WTC11 (cell line): Measurements from ENCODE around the gene IL13RA1.

ENCODE experiments used
- CREM ChIP-seq: sonication (generic); formaldehyde crosslinking; IDR thresholded peaks from 2 replicates; pipeline ENCODE4 v1.8.1; 2022; ENCODE audit warnings: mild to moderate bottlenecking, missing genetic modification reagents, moderate library complexity
- FOXK1 ChIP-seq: sonication (generic); formaldehyde crosslinking; IDR thresholded peaks from 2 replicates; pipeline ENCODE4 v1.8.0; 2022; ENCODE audit warnings: mild to moderate bottlenecking, moderate library complexity, missing genetic modification reagents
- KAT7 ChIP-seq: sonication (generic); formaldehyde crosslinking; IDR thresholded peaks from 2 replicates; pipeline ENCODE4 v1.8.1; 2023; ENCODE audit warnings: missing genetic modification reagents, mild to moderate bottlenecking, borderline replicate concordance
- TEAD4 ChIP-seq: sonication (generic); formaldehyde crosslinking; IDR thresholded peaks from 2 replicates; pipeline ENCODE4 v1.8.0; 2022; ENCODE audit warnings: mild to moderate bottlenecking, missing genetic modification reagents
- ZNF317 ChIP-seq: sonication (generic); formaldehyde crosslinking; IDR thresholded peaks from 2 replicates; pipeline ENCODE4 v1.8.1; 2023; ENCODE audit warnings: low read depth, mild to moderate bottlenecking, moderate library complexity, missing genetic modification reagents, borderline replicate concordance
- TF ChIP-seq, protein P1 (sequence below): sonication (generic); formaldehyde crosslinking; IDR thresholded peaks from 2 replicates; pipeline ENCODE4 v1.8.0; 2023; ENCODE audit warnings: missing genetic modification reagents
- TF ChIP-seq, protein P2 (sequence below): fragments of 200-600 bp; IDR thresholded peaks from 2 replicates; pipeline ENCODE4 v1.8.0; 2022; ENCODE audit warnings: antibody characterized with exemption
- TF ChIP-seq, protein P3 (sequence below): sonication (generic); formaldehyde crosslinking; IDR thresholded peaks from 2 replicates; pipeline ENCODE4 v1.8.1; 2022; ENCODE audit warnings: mild to moderate bottlenecking, moderate library complexity, missing genetic modification reagents
- TF ChIP-seq, protein P4 (sequence below): sonication (generic); formaldehyde crosslinking; IDR thresholded peaks from 2 replicates; pipeline ENCODE4 v1.8.0; 2022; ENCODE audit warnings: mild to moderate bottlenecking, missing genetic modification reagents
- TF ChIP-seq, protein P5 (sequence below): sonication (generic); formaldehyde crosslinking; conservative IDR thresholded peaks from 2 replicates; pipeline ENCODE4 v1.8.1; 2023; ENCODE audit warnings: mild to moderate bottlenecking, low read depth, missing genetic modification reagents, moderate library complexity

DNA sequence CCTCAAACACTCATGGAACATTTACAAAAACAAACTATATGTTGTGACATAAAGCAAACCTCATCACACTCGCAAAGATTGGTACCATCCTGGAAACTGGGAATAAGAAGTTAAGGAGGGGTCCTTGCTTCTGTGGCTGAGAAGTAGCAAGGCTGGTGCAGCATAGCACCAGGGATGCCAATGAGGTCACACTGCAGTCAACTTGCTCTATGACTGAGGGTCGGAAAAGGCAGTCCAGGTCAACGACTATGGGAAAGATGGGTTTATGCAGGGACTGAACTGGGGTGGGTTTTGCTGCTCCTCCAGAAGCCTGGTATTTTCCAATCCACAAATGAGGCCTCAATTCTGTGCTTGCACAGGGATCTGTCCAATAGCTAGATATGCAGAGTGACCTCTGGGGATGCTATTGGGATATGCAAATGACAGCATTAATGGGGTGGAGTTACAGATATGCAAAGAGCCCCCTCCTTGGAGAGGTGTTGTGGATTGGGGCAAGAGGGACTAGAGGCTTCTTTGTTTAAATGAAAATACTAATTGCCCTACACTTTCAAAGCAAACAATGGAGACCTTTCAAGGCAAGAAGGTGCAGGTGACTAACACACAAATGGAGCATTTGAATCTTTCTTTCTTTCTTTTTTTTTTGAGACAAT is 7.2 kb upstream of the IL13RA1 start:
- TF ChIP-seq, protein P1, sequence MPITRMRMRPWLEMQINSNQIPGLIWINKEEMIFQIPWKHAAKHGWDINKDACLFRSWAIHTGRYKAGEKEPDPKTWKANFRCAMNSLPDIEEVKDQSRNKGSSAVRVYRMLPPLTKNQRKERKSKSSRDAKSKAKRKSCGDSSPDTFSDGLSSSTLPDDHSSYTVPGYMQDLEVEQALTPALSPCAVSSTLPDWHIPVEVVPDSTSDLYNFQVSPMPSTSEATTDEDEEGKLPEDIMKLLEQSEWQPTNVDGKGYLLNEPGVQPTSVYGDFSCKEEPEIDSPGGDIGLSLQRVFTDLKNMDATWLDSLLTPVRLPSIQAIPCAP (CRISPR knock-in tag), result no peak
- TF ChIP-seq, protein P2, sequence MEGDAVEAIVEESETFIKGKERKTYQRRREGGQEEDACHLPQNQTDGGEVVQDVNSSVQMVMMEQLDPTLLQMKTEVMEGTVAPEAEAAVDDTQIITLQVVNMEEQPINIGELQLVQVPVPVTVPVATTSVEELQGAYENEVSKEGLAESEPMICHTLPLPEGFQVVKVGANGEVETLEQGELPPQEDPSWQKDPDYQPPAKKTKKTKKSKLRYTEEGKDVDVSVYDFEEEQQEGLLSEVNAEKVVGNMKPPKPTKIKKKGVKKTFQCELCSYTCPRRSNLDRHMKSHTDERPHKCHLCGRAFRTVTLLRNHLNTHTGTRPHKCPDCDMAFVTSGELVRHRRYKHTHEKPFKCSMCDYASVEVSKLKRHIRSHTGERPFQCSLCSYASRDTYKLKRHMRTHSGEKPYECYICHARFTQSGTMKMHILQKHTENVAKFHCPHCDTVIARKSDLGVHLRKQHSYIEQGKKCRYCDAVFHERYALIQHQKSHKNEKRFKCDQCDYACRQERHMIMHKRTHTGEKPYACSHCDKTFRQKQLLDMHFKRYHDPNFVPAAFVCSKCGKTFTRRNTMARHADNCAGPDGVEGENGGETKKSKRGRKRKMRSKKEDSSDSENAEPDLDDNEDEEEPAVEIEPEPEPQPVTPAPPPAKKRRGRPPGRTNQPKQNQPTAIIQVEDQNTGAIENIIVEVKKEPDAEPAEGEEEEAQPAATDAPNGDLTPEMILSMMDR, result no peak
- TF ChIP-seq KAT7 (CRISPR knock-in tag) (no peak), CREM (no peak), TEAD4 (CRISPR knock-in tag) (no peak), FOXK1 (CRISPR knock-in tag) (no peak), ZNF317 (CRISPR knock-in tag) (no peak)
- TF ChIP-seq, protein P3, sequence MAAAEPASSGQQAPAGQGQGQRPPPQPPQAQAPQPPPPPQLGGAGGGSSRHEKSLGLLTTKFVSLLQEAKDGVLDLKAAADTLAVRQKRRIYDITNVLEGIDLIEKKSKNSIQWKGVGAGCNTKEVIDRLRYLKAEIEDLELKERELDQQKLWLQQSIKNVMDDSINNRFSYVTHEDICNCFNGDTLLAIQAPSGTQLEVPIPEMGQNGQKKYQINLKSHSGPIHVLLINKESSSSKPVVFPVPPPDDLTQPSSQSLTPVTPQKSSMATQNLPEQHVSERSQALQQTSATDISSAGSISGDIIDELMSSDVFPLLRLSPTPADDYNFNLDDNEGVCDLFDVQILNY, result no peak
- TF ChIP-seq, protein P4, sequence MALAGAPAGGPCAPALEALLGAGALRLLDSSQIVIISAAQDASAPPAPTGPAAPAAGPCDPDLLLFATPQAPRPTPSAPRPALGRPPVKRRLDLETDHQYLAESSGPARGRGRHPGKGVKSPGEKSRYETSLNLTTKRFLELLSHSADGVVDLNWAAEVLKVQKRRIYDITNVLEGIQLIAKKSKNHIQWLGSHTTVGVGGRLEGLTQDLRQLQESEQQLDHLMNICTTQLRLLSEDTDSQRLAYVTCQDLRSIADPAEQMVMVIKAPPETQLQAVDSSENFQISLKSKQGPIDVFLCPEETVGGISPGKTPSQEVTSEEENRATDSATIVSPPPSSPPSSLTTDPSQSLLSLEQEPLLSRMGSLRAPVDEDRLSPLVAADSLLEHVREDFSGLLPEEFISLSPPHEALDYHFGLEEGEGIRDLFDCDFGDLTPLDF, result no peak
- TF ChIP-seq, protein P5, sequence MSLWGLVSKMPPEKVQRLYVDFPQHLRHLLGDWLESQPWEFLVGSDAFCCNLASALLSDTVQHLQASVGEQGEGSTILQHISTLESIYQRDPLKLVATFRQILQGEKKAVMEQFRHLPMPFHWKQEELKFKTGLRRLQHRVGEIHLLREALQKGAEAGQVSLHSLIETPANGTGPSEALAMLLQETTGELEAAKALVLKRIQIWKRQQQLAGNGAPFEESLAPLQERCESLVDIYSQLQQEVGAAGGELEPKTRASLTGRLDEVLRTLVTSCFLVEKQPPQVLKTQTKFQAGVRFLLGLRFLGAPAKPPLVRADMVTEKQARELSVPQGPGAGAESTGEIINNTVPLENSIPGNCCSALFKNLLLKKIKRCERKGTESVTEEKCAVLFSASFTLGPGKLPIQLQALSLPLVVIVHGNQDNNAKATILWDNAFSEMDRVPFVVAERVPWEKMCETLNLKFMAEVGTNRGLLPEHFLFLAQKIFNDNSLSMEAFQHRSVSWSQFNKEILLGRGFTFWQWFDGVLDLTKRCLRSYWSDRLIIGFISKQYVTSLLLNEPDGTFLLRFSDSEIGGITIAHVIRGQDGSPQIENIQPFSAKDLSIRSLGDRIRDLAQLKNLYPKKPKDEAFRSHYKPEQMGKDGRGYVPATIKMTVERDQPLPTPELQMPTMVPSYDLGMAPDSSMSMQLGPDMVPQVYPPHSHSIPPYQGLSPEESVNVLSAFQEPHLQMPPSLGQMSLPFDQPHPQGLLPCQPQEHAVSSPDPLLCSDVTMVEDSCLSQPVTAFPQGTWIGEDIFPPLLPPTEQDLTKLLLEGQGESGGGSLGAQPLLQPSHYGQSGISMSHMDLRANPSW (CRISPR knock-in tag), result no peak
